ENCODE measurements around the gene NUDT15. TPM values are rescaled to one million over a fixed set of nuclear protein-coding genes. Genes with fewer than 3 reads are reported as not detected.

NUDT15 gene
- polyA plus RNA-seq, 1 experiment: 17.1 TPM

GRCh38 chr13:48004201-48004600 is 33.3 kb upstream of the NUDT15 start:
- no peak for TF ChIP-seq CTCF (IDR thresholded peaks at IDR 0.05; ENCODE audit: low read depth, low read length)
- H3K27ac ChIP-seq (ENCODE audit: low read depth, low read length): no peak overlapping the region
- H3K27me3 ChIP-seq (ENCODE audit: control insufficient read depth, insufficient read depth, low read length): no peaks in the 10 kb centered on the region
- H3K4me3 ChIP-seq (ENCODE audit: low read depth, low read length): no peak overlapping the region
- no peak for DNase-seq (ENCODE audit: low read depth, low spot score)
- H3K9me3 ChIP-seq (ENCODE audit: control insufficient read depth, insufficient read depth, low read length): peaks cover 3% of the 10 kb centered on the region; the same call in 1 of the 2 replicates
- ChIA-PET POLR2A (no interaction called here), CTCF (no interaction called here)

GRCh38 chr13:48006396-48006795 is 31.1 kb upstream of the NUDT15 start:
- Histone ChIP-seq H3K27ac (ENCODE audit: low read depth, low read length) (no peak overlapping the region), H3K9me3 (ENCODE audit: control insufficient read depth, insufficient read depth, low read length) (no peaks in the 10 kb centered on the region), H3K4me3 (ENCODE audit: low read depth, low read length) (no peak overlapping the region), H3K27me3 (ENCODE audit: control insufficient read depth, insufficient read depth, low read length) (no peaks in the 10 kb centered on the region)
- DNase-seq (ENCODE audit: low read depth, low spot score): no peak
- TF ChIP-seq CTCF (IDR thresholded peaks at IDR 0.05; ENCODE audit: low read depth, low read length): no peak
- ChIA-PET CTCF (interaction anchor here (1.0 kb wide), 1 partner anchor 32 kb away, joined by 3 read pairs; no protein-coding TSS in a partner anchor), POLR2A (no interaction called here)

- H3K27ac ChIP-seq (ENCODE audit: low read depth, low read length): no peak overlapping the region
- no peaks in the 10 kb centered on the region for H3K9me3 ChIP-seq (ENCODE audit: control insufficient read depth, insufficient read depth, low read length)
- CTCF ChIA-PET: interaction anchor here (2.3 kb wide), 1 partner anchor 28 kb away, joined by 14 read pairs; the partner anchor contains the start of gene NUDT15
- no peak for TF ChIP-seq CTCF (IDR thresholded peaks at IDR 0.05; ENCODE audit: low read depth, low read length)
- no peak overlapping the region for H3K4me3 ChIP-seq (ENCODE audit: low read depth, low read length)
- H3K27me3 ChIP-seq (ENCODE audit: control insufficient read depth, insufficient read depth, low read length): peaks cover 2% of the 10 kb centered on the region
- POLR2A ChIA-PET: no interaction called here
- DNase-seq (ENCODE audit: low read depth, low spot score): peak; percentile 13
Measured at GRCh38 chr13:48009284-48009683, 28.2 kb upstream of the NUDT15 start.

GRCh38 chr13:48010698-48011097 is 26.8 kb upstream of the NUDT15 start:
- POLR2A ChIA-PET: no interaction called here
- no peak for DNase-seq (ENCODE audit: low read depth, low spot score)
- CTCF ChIA-PET: interaction anchor here (2.3 kb wide), 1 partner anchor 27 kb away, joined by 14 read pairs; the partner anchor contains the start of gene NUDT15
- H3K27ac ChIP-seq (ENCODE audit: low read depth, low read length): no peak overlapping the region
- TF ChIP-seq CTCF (IDR thresholded peaks at IDR 0.05; ENCODE audit: low read depth, low read length): no peak
- no peak overlapping the region for H3K4me3 ChIP-seq (ENCODE audit: low read depth, low read length)
- H3K27me3 ChIP-seq (ENCODE audit: control insufficient read depth, insufficient read depth, low read length): peaks cover 2% of the 10 kb centered on the region
- no peaks in the 10 kb centered on the region for H3K9me3 ChIP-seq (ENCODE audit: control insufficient read depth, insufficient read depth, low read length)

- no peak for DNase-seq (ENCODE audit: low read depth, low spot score)
- peaks cover 2% of the 10 kb centered on the region for H3K27me3 ChIP-seq (ENCODE audit: control insufficient read depth, insufficient read depth, low read length)
- CTCF ChIA-PET: interaction anchor here (2.6 kb wide), 1 partner anchor 25 kb away, joined by 8 read pairs; the partner anchor contains the start of gene NUDT15
- POLR2A ChIA-PET: interaction anchor here (1.4 kb wide), 1 partner anchor 25 kb away, joined by 3 read pairs; the partner anchor contains the start of gene NUDT15
- H3K27ac ChIP-seq (ENCODE audit: low read depth, low read length): no peak overlapping the region
- H3K4me3 ChIP-seq (ENCODE audit: low read depth, low read length): no peak overlapping the region
- H3K9me3 ChIP-seq (ENCODE audit: control insufficient read depth, insufficient read depth, low read length): no peaks in the 10 kb centered on the region
- TF ChIP-seq CTCF (IDR thresholded peaks at IDR 0.05; ENCODE audit: low read depth, low read length): no peak
Measured at GRCh38 chr13:48012668-48013067, 24.9 kb upstream of the NUDT15 start.

Data from AG04450 (cell line).